OCI-LY7 (cell line): ENCODE results near the gene PLCB1. TPM values are rescaled to one million over a fixed set of nuclear protein-coding genes. Genes with fewer than 3 reads are reported as not detected.

Experiments used
- BruUV-seq: library from RNA; stranded (reverse); fragments of 400-500 nt; replicated peaks from 2 replicates; lab custom pipeline; 2021; lab: Mats Ljungman, UMichigan
- CTCF ChIA-PET: fragments of 300-600 bp; sonication (Branson Sonifier 250); formaldehyde crosslinking; loops from one replicate; lab custom pipeline; 2022; ENCODE audit warnings: antibody characterized with exemption; ENCODE audit not compliant: unreplicated experiment; lab: Charles Lee
- POLR2A ChIA-PET: fragments of 300-600 bp; sonication (Branson Sonifier 250); formaldehyde crosslinking; loops from one replicate; lab custom pipeline; 2022; ENCODE audit warnings: antibody characterized with exemption; lab: Charles Lee
- DNase-seq: peaks from one replicate; pipeline ENCODE4 v3.0.0-alpha.2; 2015; ENCODE audit warnings: low spot score
- H2AFZ ChIP-seq: fragments of 200-600 bp; sonication (generic), shearing (Covaris generic); 2 replicates; pipeline ENCODE4 v1.6.1; 2014; ENCODE audit warnings: mild to moderate bottlenecking, antibody characterized with exemption, low read length, moderate library complexity
- H3K27ac ChIP-seq: fragments of 200-600 bp; sonication (generic); 2 replicates; pipeline ENCODE4 v1.5.1; 2014; ENCODE audit warnings: mixed run types, low read depth, mild to moderate bottlenecking, moderate library complexity, low read length, inconsistent platforms; ENCODE audit not compliant: poor library complexity, severe bottlenecking
- H3K36me3 ChIP-seq: fragments of 200-600 bp; sonication (generic); 2 replicates; pipeline ENCODE4 v1.6.1; 2014; ENCODE audit warnings: mild to moderate bottlenecking, antibody characterized with exemption, low read length, moderate library complexity, mixed read lengths; ENCODE audit not compliant: insufficient read depth
- H3K4me1 ChIP-seq: fragments of 200-600 bp; sonication (generic); 2 replicates; pipeline ENCODE4 v1.5.1; 2014; ENCODE audit warnings: mild to moderate bottlenecking, low read length; ENCODE audit not compliant: insufficient read depth, poor library complexity, severe bottlenecking
- H3K4me2 ChIP-seq: fragments of 200-600 bp; sonication (generic); 2 replicates; pipeline ENCODE4 v1.6.1; 2014; ENCODE audit warnings: mild to moderate bottlenecking, low read length
- H3K4me3 ChIP-seq: fragments of 200-600 bp; sonication (generic); 2 replicates; pipeline ENCODE4 v1.5.1; 2014; ENCODE audit warnings: mild to moderate bottlenecking, low read depth, low read length; ENCODE audit not compliant: poor library complexity, severe bottlenecking
- H3K79me2 ChIP-seq: fragments of 200-600 bp; sonication (generic); 2 replicates; pipeline ENCODE4 v1.6.1; 2016; ENCODE audit warnings: low read depth, mild to moderate bottlenecking, low read length, moderate library complexity, mixed read lengths; ENCODE audit not compliant: insufficient read depth
- H3K9me2 ChIP-seq: fragments of 200-600 bp; sonication (generic); 2 replicates; pipeline ENCODE4 v1.6.1; 2016; ENCODE audit warnings: mild to moderate bottlenecking, low read length, mixed read lengths; ENCODE audit not compliant: insufficient read depth
- H3K9me3 ChIP-seq: fragments of 200-600 bp; sonication (generic); 2 replicates; pipeline ENCODE4 v1.6.1; 2014; ENCODE audit warnings: mild to moderate bottlenecking, mixed run types, low read length, mixed read lengths
- H4K20me1 ChIP-seq: fragments of 200-600 bp; sonication (generic); 2 replicates; pipeline ENCODE4 v1.6.1; 2014; ENCODE audit warnings: mild to moderate bottlenecking, antibody characterized with exemption, low read length, moderate library complexity, mixed read lengths; ENCODE audit not compliant: insufficient read depth
- CTCF ChIP-seq: fragments of 200-600 bp; sonication (generic); conservative IDR thresholded peaks from 2 replicates; pipeline ENCODE4 v1.5.1; 2014; ENCODE audit warnings: mild to moderate bottlenecking, antibody characterized with exemption, low read length, moderate library complexity, mixed read lengths
- EZH2phosphoT487 ChIP-seq: fragments of 200-600 bp; sonication (generic); IDR thresholded peaks from 2 replicates; pipeline ENCODE4 v1.6.1; 2018; ENCODE audit warnings: low read depth, borderline replicate concordance, mild to moderate bottlenecking, mixed run types, antibody characterized with exemption, low read length, moderate library complexity, mixed read lengths
- intact Hi-C: fragments of 100-400 bp; cut with micrococcal nuclease; formaldehyde crosslinking; loops from one replicate; pipeline ENCODE4 v1.10.0; 2022; ENCODE audit not compliant: unreplicated experiment
- total RNA-seq, 2 experiments: library from RNA; depleted of rRNA in 1 of 2; stranded (reverse); fragments of >200 nt in 1 of 2; shearing (Covaris generic) in 1 of 2; gene quantifications; 2 replicates each; pipeline ENCODE4 v1.2.3, GENCODE V29; 2014 to 2022

PLCB1 gene
- total RNA-seq, 2 experiments from 2014 or later: 14.6 to 30.5 TPM

DNA sequence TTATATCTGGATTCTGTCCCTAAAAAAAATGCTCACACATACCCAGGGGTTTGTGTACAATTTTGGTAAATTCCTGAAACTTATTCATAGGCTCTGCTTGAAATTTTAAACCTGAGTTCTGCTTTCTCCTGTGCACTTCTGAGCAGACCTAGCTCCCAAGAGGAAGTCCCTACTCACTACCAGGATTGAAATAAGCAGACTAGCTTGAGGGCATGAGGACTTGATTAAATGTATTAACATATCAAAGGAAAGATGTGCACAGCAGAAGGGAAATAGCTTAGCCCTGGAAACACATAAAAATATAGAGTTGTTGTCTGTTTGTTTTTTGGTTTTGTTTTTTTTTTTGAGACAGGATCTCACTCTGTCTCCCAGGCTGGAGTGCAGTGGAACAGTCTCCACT is 785.0 kb downstream of the PLCB1 start:
- intact Hi-C loops: no loop called here
- Histone ChIP-seq H3K27ac (no peak overlapping the region), H3K36me3 (no peaks in the 10 kb centered on the region), H3K4me3 (no peak overlapping the region), H2AFZ (no peak overlapping the region), H3K79me2 (no peaks in the 10 kb centered on the region), H3K9me2 (no peaks in the 10 kb centered on the region), H4K20me1 (no peaks in the 10 kb centered on the region), H3K4me1 (no peaks in the 10 kb centered on the region), H3K4me2 (no peak overlapping the region), H3K9me3 (no peaks in the 10 kb centered on the region)
- ChIA-PET POLR2A (interaction anchor here (0.6 kb wide), 1 partner anchor 13 kb away, joined by 3 read pairs; no protein-coding TSS in a partner anchor), CTCF (no interaction called here)
- no TSS peak for BruUV-seq
- TF ChIP-seq CTCF: no peak
- TF ChIP-seq EZH2phosphoT487: no peak
- DNase-seq: no peak

GRCh38 chr20:8918145-8918544 is 786.1 kb downstream of the PLCB1 start:
- BruUV-seq: no TSS peak
- Histone ChIP-seq H3K4me3 (no peak overlapping the region), H3K36me3 (no peaks in the 10 kb centered on the region), H3K4me2 (no peak overlapping the region), H3K9me2 (no peaks in the 10 kb centered on the region), H3K27ac (no peak overlapping the region), H3K4me1 (no peaks in the 10 kb centered on the region), H4K20me1 (no peaks in the 10 kb centered on the region), H2AFZ (no peak overlapping the region), H3K9me3 (no peaks in the 10 kb centered on the region), H3K79me2 (no peaks in the 10 kb centered on the region)
- intact Hi-C loops: no loop called here
- ChIA-PET CTCF (no interaction called here), POLR2A (interaction anchor here (0.6 kb wide), 1 partner anchor 63 kb away, joined by 3 read pairs; no protein-coding TSS in a partner anchor)
- DNase-seq: no peak
- TF ChIP-seq EZH2phosphoT487: no peak
- TF ChIP-seq CTCF: no peak

DNA sequence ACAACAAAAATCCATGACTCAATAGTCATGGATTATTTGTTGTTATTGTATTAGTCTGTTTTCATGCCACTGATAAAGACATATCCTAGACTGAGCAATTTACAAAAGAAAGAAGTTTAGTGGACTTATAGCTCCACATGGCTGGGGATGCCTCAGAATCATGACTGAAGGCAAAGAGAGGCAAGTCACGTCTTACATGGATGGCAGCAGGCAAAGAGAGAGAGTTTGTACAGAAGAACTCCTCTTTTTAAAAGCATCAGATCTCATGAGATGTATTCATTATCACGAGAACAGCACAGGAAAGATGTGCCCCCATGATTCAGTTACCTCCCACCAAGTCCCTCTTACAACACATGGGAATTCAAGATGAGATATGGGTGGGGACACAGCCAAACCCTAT is 792.5 kb downstream of the PLCB1 start:
- ChIA-PET CTCF (no interaction called here), POLR2A (no interaction called here)
- no peaks in the 10 kb centered on the region for H3K9me3 ChIP-seq
- no peak overlapping the region for H2AFZ ChIP-seq
- no TSS peak for BruUV-seq
- intact Hi-C loops: no loop called here
- H3K9me2 ChIP-seq: no peaks in the 10 kb centered on the region
- no peaks in the 10 kb centered on the region for H3K36me3 ChIP-seq
- no peak overlapping the region for H3K27ac ChIP-seq
- DNase-seq: no peak
- no peaks in the 10 kb centered on the region for H3K4me1 ChIP-seq
- no peak overlapping the region for H3K4me2 ChIP-seq
- TF ChIP-seq EZH2phosphoT487 (no peak), CTCF (no peak)
- H3K4me3 ChIP-seq: no peak overlapping the region
- H3K79me2 ChIP-seq: no peaks in the 10 kb centered on the region
- no peaks in the 10 kb centered on the region for H4K20me1 ChIP-seq
